Osteocyte (in vitro differentiated cells): ENCODE measurements around the gene ZNF101. TPM values are rescaled to one million over a fixed set of nuclear protein-coding genes. Genes with fewer than 3 reads are reported as not detected.
"Not testable (repeated sequence)": the region's sequence is repeated elsewhere in the genome, so short reads cannot be mapped to it uniquely, and the experiment has no call there.

Experiments
- DNase-seq: peaks from one replicate; pipeline ENCODE4 v3.0.0; 2021; ENCODE audit warnings: mixed read lengths; ENCODE audit not compliant: unreplicated experiment; ENCODE audit errors: extremely low spot score
- H3K27ac Mint-ChIP-seq: one replicate; pipeline ENCODE4 v1.8.0; 2021; ENCODE audit warnings: mild to moderate bottlenecking, mixed read lengths; ENCODE audit not compliant: unreplicated experiment
- H3K27me3 Mint-ChIP-seq: one replicate; pipeline ENCODE4 v1.8.0; 2021; ENCODE audit warnings: mixed read lengths; ENCODE audit not compliant: unreplicated experiment
- H3K36me3 Mint-ChIP-seq: one replicate; pipeline ENCODE4 v1.8.0; 2021; ENCODE audit warnings: mixed read lengths; ENCODE audit not compliant: unreplicated experiment
- H3K4me1 Mint-ChIP-seq: one replicate; pipeline ENCODE4 v1.8.0; 2021; ENCODE audit warnings: mixed read lengths; ENCODE audit not compliant: unreplicated experiment
- H3K4me3 Mint-ChIP-seq: one replicate; pipeline ENCODE4 v1.8.0; 2021; ENCODE audit warnings: mild to moderate bottlenecking, moderate library complexity, mixed read lengths; ENCODE audit not compliant: unreplicated experiment
- H3K9me3 Mint-ChIP-seq: one replicate; pipeline ENCODE4 v1.8.0; 2021; ENCODE audit warnings: mixed read lengths; ENCODE audit not compliant: unreplicated experiment
- total RNA-seq: library from RNA; stranded (reverse); gene quantifications from 2 replicates; pipeline ENCODE4 v1.2.1, GENCODE V29; 2021
- TF ChIP-seq, protein P1 (sequence below): fragments of 200-600 bp; sonication (generic); IDR thresholded peaks from 2 replicates; pipeline ENCODE4 v1.5.0; 2021; ENCODE audit warnings: antibody characterized with exemption, mild to moderate bottlenecking, moderate library complexity

ZNF101 gene
- total RNA-seq, 1 donor from 2014 or later = 8.4 TPM

DNA sequence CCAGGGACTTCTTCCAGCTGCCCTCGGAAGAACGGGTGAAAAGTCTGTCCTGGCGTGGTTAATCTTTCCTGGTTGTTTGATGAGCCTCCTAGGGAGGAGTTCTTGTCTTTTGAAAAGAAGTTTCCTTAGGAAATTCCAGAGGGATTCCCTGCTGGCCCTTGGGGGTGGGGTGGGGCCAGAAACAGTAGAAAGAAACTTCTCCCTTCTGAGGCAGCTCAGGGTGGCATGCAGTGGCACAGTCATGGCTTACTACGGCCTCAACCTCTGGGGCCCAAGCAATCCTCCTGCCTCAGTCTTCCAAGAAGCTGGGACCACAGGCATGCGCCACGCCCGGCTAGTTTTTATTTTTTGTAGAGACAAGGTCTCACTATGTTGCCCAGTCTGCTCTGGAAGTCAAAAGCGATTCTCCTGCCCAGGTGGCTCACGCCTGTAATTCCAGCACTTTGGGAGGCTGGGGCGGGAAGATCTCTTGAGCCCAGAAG is 1.5 kb downstream of the ZNF101 start:
- peaks cover 3% of the 10 kb centered on the region for H3K9me3 Mint-ChIP-seq
- peak overlapping the region; percentile 87 for H3K4me3 Mint-ChIP-seq
- DNase-seq = no peak
- H3K27me3 Mint-ChIP-seq = no peaks in the 10 kb centered on the region
- peaks cover 19% of the 10 kb centered on the region for H3K4me1 Mint-ChIP-seq
- TF ChIP-seq, protein P1, sequence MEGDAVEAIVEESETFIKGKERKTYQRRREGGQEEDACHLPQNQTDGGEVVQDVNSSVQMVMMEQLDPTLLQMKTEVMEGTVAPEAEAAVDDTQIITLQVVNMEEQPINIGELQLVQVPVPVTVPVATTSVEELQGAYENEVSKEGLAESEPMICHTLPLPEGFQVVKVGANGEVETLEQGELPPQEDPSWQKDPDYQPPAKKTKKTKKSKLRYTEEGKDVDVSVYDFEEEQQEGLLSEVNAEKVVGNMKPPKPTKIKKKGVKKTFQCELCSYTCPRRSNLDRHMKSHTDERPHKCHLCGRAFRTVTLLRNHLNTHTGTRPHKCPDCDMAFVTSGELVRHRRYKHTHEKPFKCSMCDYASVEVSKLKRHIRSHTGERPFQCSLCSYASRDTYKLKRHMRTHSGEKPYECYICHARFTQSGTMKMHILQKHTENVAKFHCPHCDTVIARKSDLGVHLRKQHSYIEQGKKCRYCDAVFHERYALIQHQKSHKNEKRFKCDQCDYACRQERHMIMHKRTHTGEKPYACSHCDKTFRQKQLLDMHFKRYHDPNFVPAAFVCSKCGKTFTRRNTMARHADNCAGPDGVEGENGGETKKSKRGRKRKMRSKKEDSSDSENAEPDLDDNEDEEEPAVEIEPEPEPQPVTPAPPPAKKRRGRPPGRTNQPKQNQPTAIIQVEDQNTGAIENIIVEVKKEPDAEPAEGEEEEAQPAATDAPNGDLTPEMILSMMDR = no peak
- H3K36me3 Mint-ChIP-seq = peaks cover 9% of the 10 kb centered on the region
- H3K27ac Mint-ChIP-seq = peak overlapping the region; percentile 82

DNA sequence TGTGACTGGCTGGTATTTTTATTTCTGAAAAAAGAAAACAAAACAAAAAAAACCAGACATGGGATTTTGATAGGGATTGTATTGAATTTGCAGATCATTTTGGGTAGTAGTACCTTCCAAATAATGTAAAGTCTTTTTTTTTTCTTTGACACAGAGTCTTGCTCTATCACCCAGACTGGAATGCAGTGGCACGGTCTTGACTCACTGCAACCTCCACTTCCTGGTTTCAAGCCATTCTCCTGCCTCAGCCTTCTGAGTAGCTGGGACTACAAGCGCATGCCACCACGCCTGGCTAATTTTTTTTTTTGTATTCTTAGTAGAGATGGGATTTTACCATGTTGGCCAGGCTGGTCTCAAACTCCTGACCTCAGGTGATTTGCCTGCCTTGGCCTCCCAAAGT is 4.2 kb downstream of the ZNF101 start:
- H3K9me3 Mint-ChIP-seq = peaks cover 17% of the 10 kb centered on the region
- TF ChIP-seq, protein P1 = no peak
- no peaks in the 10 kb centered on the region for H3K27me3 Mint-ChIP-seq
- DNase-seq = no peak
- H3K36me3 Mint-ChIP-seq = peaks cover 30% of the 10 kb centered on the region
- H3K4me1 Mint-ChIP-seq = peaks cover 19% of the 10 kb centered on the region
- no peak overlapping the region for H3K27ac Mint-ChIP-seq
- H3K4me3 Mint-ChIP-seq = no peak overlapping the region

DNA sequence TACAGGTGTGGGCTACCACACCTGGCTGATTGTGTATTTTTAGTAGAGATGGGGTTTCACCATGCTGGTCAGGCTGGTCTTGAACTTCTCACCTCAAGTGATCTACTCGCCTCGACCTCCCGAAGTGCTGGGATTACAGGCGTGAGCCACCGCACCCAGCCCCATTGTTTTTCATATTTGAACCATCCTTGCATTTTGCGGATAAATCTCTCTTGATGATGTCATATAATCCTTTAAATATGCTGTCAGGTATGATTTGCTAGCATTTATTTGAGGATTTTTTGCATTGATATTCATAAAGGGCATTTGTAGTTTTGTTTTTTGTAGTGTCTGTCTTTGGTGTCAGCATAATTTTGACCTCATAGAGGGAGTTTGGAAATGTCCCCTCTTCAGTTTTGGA is 5.7 kb downstream of the ZNF101 start:
- no peak overlapping the region for H3K4me3 Mint-ChIP-seq
- H3K27me3 Mint-ChIP-seq = no peaks in the 10 kb centered on the region
- H3K9me3 Mint-ChIP-seq = peaks cover 28% of the 10 kb centered on the region
- peaks cover 41% of the 10 kb centered on the region for H3K36me3 Mint-ChIP-seq
- no peak for DNase-seq
- H3K4me1 Mint-ChIP-seq = peaks cover 9% of the 10 kb centered on the region
- no peak overlapping the region for H3K27ac Mint-ChIP-seq
- TF ChIP-seq, protein P1 = no peak

GRCh38 chr19:19677579-19677978 is 8.9 kb downstream of the ZNF101 start:
- Mint-ChIP-seq H3K4me1 (no peaks in the 10 kb centered on the region), H3K36me3 (peaks cover 59% of the 10 kb centered on the region), H3K27ac (no peak overlapping the region), H3K9me3 (peaks cover 35% of the 10 kb centered on the region), H3K27me3 (no peaks in the 10 kb centered on the region), H3K4me3 (no peak overlapping the region)
- no peak for DNase-seq
- TF ChIP-seq, protein P1 = no peak

- no peaks in the 10 kb centered on the region for H3K4me1 Mint-ChIP-seq
- DNase-seq = no peak
- TF ChIP-seq, protein P1 = no peak
- H3K27ac Mint-ChIP-seq = no peak overlapping the region
- peaks cover 43% of the 10 kb centered on the region for H3K9me3 Mint-ChIP-seq
- H3K4me3 Mint-ChIP-seq = no peak overlapping the region
- H3K36me3 Mint-ChIP-seq = peaks cover 64% of the 10 kb centered on the region
- no peaks in the 10 kb centered on the region for H3K27me3 Mint-ChIP-seq
These were observed 10.8 kb downstream of the ZNF101 start for GRCh38 chr19:19679176-19680073.

DNA sequence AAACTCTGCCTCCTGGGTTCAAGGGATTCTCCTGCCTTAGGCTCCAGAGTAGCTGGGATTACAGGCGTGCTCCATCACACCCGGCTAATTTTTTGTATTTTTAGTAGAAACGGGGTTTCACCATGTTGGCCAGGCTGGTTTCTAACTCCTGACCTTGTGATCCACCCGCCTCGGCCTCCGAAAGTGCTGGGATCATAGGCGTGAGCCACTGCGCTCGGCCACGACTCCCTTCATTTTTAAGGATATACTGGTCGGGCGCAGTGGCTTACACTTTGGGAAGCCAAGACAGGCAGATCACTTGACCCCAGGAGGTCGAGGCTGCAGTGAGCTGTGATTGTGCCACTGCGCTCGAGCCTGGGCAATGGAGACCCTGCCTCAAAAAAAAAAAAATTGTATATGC is 17.5 kb downstream of the ZNF101 start:
- H3K27me3 Mint-ChIP-seq, H3K27ac Mint-ChIP-seq, H3K4me1 Mint-ChIP-seq, DNase-seq, H3K4me3 Mint-ChIP-seq: not testable (repeated sequence)
- Mint-ChIP-seq H3K9me3 (peaks cover 14% of the 10 kb centered on the region), H3K36me3 (peaks cover 17% of the 10 kb centered on the region)
